Thyroid gland (tissue), 4 donors: ENCODE measurements around the gene MRC1. TPM values are rescaled to one million over a fixed set of nuclear protein-coding genes. Genes with fewer than 3 reads are reported as not detected.
A peak's percentile ranks its signal among the peaks of the same experiment; 100 is the strongest.

ENCODE experiments used
- DNase-seq, 2 donors: peaks; one replicate each; pipeline ENCODE4 v3.0.0-alpha.2; 2019
- H3K27ac ChIP-seq, 3 donors: fragments of 200-600 bp; sonication (generic); 1 replicate in 2 of 3; 2 replicates in 1 of 3; pipeline ENCODE4 v1.5.1; 2016 to 2019; ENCODE audit warnings: mild to moderate bottlenecking in 1 of 3, moderate library complexity in 1 of 3
- H3K27me3 ChIP-seq: fragments of 200-600 bp; sonication (generic); one replicate; pipeline ENCODE4 v1.5.1; 2019
- H3K36me3 ChIP-seq, 2 donors: fragments of 200-600 bp; sonication (generic); one replicate each; pipeline ENCODE4 v1.5.1; 2016 to 2019
- H3K4me1 ChIP-seq, 2 donors: fragments of 200-600 bp; sonication (generic); one replicate each; pipeline ENCODE4 v1.5.1; 2017 to 2019
- H3K4me3 ChIP-seq, 3 donors: fragments of 200-600 bp; sonication (generic); replicated peaks in 1 of 3; 1 replicate in 2 of 3; 2 replicates in 1 of 3; pipeline ENCODE4 v1.5.1; 2016; ENCODE audit warnings: mild to moderate bottlenecking in 1 of 3
- H3K9me3 ChIP-seq: fragments of 200-600 bp; sonication (generic); one replicate; pipeline ENCODE4 v1.5.1; 2017
- POLR2A ChIP-seq, 2 donors: fragments of 450-650 bp; IDR thresholded peaks; one replicate each; pipeline ENCODE4 v1.6.1; 2017; ENCODE audit warnings: antibody characterized with exemption in 2 of 2, mild to moderate bottlenecking in 2 of 2, moderate library complexity in 1 of 2
- WGBS, 2 donors: methylation state at CpG; one replicate each; pipeline ENCODE4 v1.1.5; 2017; 5-methylcytosine and 5-hydroxymethylcytosine counted together
- intact Hi-C: fragments of 100-400 bp; cut with DNase I; formaldehyde crosslinking; loops from one replicate; pipeline ENCODE4 v1.15.1; 2023
- microRNA counts, 2 donors: library from miRNA; unstranded; fragments of <30 nt; microRNA quantifications; one replicate each; lab custom pipeline; 2016 to 2017
- microRNA-seq: library from miRNA; unstranded; fragments of <30 nt; microRNA quantifications from one replicate; pipeline ENCODE4, GENCODE V29; 2016
- small RNA-seq: library from RNA; depleted of rRNA; stranded (forward); fragments of <200 nt; gene quantifications from one replicate; pipeline ENCODE3, GENCODE V24; 2016
- total RNA-seq, 4 donors: library from RNA; depleted of rRNA; stranded (reverse); fragments of >200 nt; gene quantifications; one replicate each; pipeline ENCODE4 v1.2.3, GENCODE V29; 2016
- TF ChIP-seq, protein P1 (sequence below), 6 experiments: fragments of 200-600 bp in 3 of 6; fragments of 450-650 bp in 3 of 6; sonication (generic) in 3 of 6; IDR thresholded peaks; one replicate each; pipeline ENCODE4 v1.5.1; 2016 to 2019; ENCODE audit warnings: antibody characterized with exemption in 6 of 6, mild to moderate bottlenecking in 2 of 6, inconsistent platforms in 1 of 6, moderate library complexity in 1 of 6

The MRC1 gene
- total RNA-seq, 4 donors from 2014 or later = 11.8 to 73.4 (median 36.8) TPM

DNA sequence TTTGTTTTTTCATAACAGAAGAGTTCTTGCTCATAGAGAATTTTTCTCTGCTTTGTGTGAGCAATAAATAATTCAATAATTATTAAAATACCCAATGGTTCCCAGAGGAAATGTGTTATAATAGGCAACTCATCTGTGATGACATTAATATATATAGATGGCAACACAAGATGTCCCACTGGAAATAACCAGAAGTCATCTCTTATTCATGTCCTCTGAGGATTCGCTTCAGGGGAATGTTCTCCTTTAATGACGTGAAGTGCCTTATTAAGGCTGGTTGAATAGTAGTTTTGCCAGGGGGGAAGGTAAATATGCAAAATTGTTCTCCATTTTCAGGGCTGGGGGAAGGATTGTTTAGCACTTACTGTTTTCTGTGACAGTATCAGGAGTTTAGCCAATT, 145.7 kb downstream of the MRC1 start:
- TF ChIP-seq POLR2A (IDR thresholded peaks at IDR 0.05) = no peak
- TF ChIP-seq, protein P1, sequence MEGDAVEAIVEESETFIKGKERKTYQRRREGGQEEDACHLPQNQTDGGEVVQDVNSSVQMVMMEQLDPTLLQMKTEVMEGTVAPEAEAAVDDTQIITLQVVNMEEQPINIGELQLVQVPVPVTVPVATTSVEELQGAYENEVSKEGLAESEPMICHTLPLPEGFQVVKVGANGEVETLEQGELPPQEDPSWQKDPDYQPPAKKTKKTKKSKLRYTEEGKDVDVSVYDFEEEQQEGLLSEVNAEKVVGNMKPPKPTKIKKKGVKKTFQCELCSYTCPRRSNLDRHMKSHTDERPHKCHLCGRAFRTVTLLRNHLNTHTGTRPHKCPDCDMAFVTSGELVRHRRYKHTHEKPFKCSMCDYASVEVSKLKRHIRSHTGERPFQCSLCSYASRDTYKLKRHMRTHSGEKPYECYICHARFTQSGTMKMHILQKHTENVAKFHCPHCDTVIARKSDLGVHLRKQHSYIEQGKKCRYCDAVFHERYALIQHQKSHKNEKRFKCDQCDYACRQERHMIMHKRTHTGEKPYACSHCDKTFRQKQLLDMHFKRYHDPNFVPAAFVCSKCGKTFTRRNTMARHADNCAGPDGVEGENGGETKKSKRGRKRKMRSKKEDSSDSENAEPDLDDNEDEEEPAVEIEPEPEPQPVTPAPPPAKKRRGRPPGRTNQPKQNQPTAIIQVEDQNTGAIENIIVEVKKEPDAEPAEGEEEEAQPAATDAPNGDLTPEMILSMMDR (IDR thresholded peaks at IDR 0.05) = no peak
- 88 to 92% methylated on average over 2 of the region's 2 CpGs for WGBS, 2 donors

DNA sequence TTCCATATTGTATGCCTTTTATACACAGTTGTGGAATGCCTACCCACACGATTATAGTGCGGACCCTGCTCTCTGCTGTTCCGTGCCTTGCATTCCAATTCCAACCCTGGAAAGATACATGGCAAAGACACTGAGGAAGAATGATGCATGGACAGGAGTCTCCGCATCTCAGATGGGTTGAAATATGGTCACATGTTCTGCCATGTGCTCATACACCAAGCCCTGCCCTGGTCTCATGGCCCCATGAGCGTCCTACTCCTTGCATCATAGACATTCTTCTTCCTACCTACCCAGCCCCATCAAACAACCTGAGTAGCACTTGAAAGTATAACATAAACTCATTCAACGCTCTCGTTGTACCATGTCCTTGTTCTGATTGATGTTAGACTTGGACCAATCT, 148.9 kb downstream of the MRC1 start:
- no peak for DNase-seq
- H3K4me3 ChIP-seq = no peak overlapping the region
- no peaks in the 10 kb centered on the region for H3K36me3 ChIP-seq
- WGBS, 2 donors = 84 to 87% methylated on average over 7 of the region's 7 CpGs
- H3K27me3 ChIP-seq = no peaks in the 10 kb centered on the region
- intact Hi-C loops = no loop called here
- H3K27ac ChIP-seq = no peak overlapping the region
- no peaks in the 10 kb centered on the region for H3K9me3 ChIP-seq
- TF ChIP-seq POLR2A (IDR thresholded peaks at IDR 0.05) = no peak
- TF ChIP-seq, protein P1 (IDR thresholded peaks at IDR 0.05) = no peak
- no peaks in the 10 kb centered on the region for H3K4me1 ChIP-seq

More for the DNA sequence above, 145.7 kb downstream of the MRC1 start:
- no peak for DNase-seq
- intact Hi-C loops = no loop called here
- Histone ChIP-seq H3K27ac (no peak overlapping the region), H3K4me3 (no peak overlapping the region), H3K36me3 (no peaks in the 10 kb centered on the region), H3K4me1 (peaks cover 0 to 5% of the 10 kb centered on the region in 2 donors), H3K9me3 (no peaks in the 10 kb centered on the region), H3K27me3 (no peaks in the 10 kb centered on the region)

DNA sequence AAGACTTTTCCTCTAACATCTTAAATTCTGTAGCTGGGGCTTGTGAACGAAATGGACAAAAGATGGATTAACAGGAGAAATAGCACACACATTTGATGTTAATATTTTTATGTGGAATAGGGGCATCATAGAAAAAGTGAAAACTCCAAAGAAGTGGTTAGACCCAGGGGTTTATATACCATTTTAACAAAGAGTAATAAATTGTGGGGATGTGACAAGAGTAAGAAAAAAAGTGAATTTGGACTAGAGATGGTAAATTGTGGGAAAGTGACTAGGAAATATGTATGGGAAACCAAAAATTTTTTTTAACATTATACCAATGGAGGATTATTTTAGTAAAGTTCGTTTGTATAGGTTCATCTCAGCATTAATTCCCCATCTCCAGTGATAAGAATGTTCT, 150.7 kb downstream of the MRC1 start:
- Histone ChIP-seq H3K36me3 (no peaks in the 10 kb centered on the region), H3K9me3 (no peaks in the 10 kb centered on the region), H3K4me3 (no peak overlapping the region), H3K27ac (no peak overlapping the region), H3K27me3 (no peaks in the 10 kb centered on the region), H3K4me1 (no peaks in the 10 kb centered on the region)
- TF ChIP-seq POLR2A (IDR thresholded peaks at IDR 0.05) = no peak
- TF ChIP-seq, protein P1 (IDR thresholded peaks at IDR 0.05) = no peak
- intact Hi-C loops = no loop called here
- DNase-seq = no peak
- WGBS, 2 donors = 83 to 84% methylated on average over 2 of the region's 2 CpGs

MicroRNA genes within 50 kb of the gene (microRNA counts, 767-probe panel; counts per million panel counts)
- 0 to 2,010 counts per million in 2 donors for microRNA hsa-miR-511 (lab: Ali Mortazavi, UCI)

Small RNA genes within 50 kb of the gene (microRNA-seq; reads per million reads assigned to microRNA genes)
- gene MIR511 = 8.4 reads per million, percentile 22 among the genes with 10 or more reads in this experiment

Small RNA genes within 50 kb of the gene (small RNA-seq; reads per million reads assigned to genes)
- gene MIR511 = 1.1 reads per million, percentile 21 among the genes with 10 or more reads in this experiment

Other genes with a start within 250 kb of the MRC1 start
- gene HACD1, start 192.0 kb upstream of the MRC1 start, total RNA-seq = 10 to 100 TPM in 2 of 4 donors, 1 to 10 TPM in 2; 8.9 to 19.2 (median 13.6) TPM
- 10 to 100 TPM; 19.4 to 23.6 (median 21.8) TPM for gene STAM, start 165.2 kb upstream of the MRC1 start, total RNA-seq
- 1 to 10 TPM in 1 of 4 donors, under 1 TPM in 3; 0.21 to 1.3 (median 0.48) TPM for gene TMEM236, start 57.1 kb upstream of the MRC1 start, total RNA-seq
- under 1 TPM in 1 of 4 donors, not detected in 3; 0.11 TPM for gene SLC39A12, start 142.6 kb downstream of the MRC1 start, total RNA-seq